Measurements from ENCODE around the gene TENM4. TPM values are rescaled to one million over a fixed set of nuclear protein-coding genes. Genes with fewer than 3 reads are reported as not detected.

TENM4 gene
- total RNA-seq, 4 donors from 2014 or later, result 16.8 to 158 (median 120) TPM

DNA sequence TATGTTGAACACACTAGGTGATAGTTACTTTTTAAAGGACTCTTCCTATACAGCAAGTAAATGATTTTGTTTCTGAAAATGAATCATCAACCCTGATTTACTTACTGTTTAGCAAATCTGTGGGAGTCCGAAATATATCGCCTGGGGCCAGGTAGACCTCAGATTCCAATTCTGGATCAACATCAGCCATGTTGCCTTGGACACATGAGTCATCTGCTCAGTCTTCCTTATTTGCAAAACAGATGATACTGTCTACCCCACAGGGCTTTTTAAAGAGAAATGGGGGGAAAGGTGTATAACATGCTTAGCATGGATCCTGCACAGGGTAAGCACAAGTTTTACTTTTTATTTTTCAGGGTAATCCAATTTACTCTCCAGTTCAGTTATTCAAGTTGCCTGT is 324.2 kb downstream of the TENM4 start:
- no peak for DNase-seq
- Histone ChIP-seq H3K4me1 (no peaks in the 10 kb centered on the region), H3K36me3 (no peaks in the 10 kb centered on the region), H3K4me3 (replicated peaks in 1 of 3) (no peak overlapping the region), H3K27me3 (no peaks in the 10 kb centered on the region), H3K9me3 (no peaks in the 10 kb centered on the region), H3K27ac (no peak overlapping the region)
- 98 to 100% methylated on average over 2 of the region's 2 CpGs for WGBS, 2 donors
- intact Hi-C loops (cut with DNase I), result no loop called here
- TF ChIP-seq, protein P1, sequence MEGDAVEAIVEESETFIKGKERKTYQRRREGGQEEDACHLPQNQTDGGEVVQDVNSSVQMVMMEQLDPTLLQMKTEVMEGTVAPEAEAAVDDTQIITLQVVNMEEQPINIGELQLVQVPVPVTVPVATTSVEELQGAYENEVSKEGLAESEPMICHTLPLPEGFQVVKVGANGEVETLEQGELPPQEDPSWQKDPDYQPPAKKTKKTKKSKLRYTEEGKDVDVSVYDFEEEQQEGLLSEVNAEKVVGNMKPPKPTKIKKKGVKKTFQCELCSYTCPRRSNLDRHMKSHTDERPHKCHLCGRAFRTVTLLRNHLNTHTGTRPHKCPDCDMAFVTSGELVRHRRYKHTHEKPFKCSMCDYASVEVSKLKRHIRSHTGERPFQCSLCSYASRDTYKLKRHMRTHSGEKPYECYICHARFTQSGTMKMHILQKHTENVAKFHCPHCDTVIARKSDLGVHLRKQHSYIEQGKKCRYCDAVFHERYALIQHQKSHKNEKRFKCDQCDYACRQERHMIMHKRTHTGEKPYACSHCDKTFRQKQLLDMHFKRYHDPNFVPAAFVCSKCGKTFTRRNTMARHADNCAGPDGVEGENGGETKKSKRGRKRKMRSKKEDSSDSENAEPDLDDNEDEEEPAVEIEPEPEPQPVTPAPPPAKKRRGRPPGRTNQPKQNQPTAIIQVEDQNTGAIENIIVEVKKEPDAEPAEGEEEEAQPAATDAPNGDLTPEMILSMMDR (IDR thresholded peaks at IDR 0.05), result no peak
- no peak for TF ChIP-seq POLR2A (IDR thresholded peaks at IDR 0.05)

- WGBS, 2 donors, result 71 to 76% methylated on average over 5 of the region's 5 CpGs
- intact Hi-C loops (cut with DNase I), result no loop called here
- Histone ChIP-seq H3K4me1 (no peaks in the 10 kb centered on the region), H3K4me3 (replicated peaks in 1 of 3) (no peak overlapping the region), H3K9me3 (no peaks in the 10 kb centered on the region), H3K27me3 (no peaks in the 10 kb centered on the region), H3K36me3 (no peaks in the 10 kb centered on the region), H3K27ac (no peak overlapping the region)
- DNase-seq, result no peak
- TF ChIP-seq, protein P1 (IDR thresholded peaks at IDR 0.05), result no peak
- TF ChIP-seq POLR2A (IDR thresholded peaks at IDR 0.05), result no peak
These were observed 327.7 kb downstream of the TENM4 start for GRCh38 chr11:79113054-79113690.

GRCh38 chr11:79110796-79111195 is 330.0 kb downstream of the TENM4 start:
- intact Hi-C loops (cut with DNase I), result no loop called here
- no peak overlapping the region for H3K27ac ChIP-seq

DNA sequence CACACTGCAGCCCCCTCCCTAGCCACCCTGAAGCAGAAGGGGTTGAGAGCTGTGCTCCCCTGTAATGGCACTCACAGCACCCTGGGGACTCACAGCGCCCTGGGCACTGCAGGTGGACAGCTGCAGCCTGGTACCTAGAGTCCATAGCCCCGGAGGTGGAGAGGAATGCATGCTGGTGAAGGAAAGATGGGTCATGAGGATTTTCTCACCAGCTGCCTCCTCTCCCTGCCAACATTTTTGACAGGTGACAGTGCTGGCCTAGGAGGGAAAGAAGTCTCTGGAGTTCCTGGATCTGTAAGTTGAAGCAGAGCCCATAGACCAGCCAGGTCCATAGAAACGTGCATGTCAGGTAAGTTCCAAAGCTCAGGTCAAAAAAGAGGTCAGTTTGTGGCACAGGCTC is 330.5 kb downstream of the TENM4 start:
- Histone ChIP-seq H3K36me3 (no peaks in the 10 kb centered on the region), H3K4me3 (replicated peaks in 1 of 3) (no peak overlapping the region), H3K9me3 (no peaks in the 10 kb centered on the region), H3K4me1 (no peaks in the 10 kb centered on the region), H3K27me3 (no peaks in the 10 kb centered on the region), H3K27ac (no peak overlapping the region)
- 87 to 91% methylated on average over 3 of the region's 3 CpGs for WGBS, 2 donors
- no peak for TF ChIP-seq POLR2A (IDR thresholded peaks at IDR 0.05)
- TF ChIP-seq, protein P1 (IDR thresholded peaks at IDR 0.05), result no peak
- intact Hi-C loops (cut with DNase I), result no loop called here
- no peak for DNase-seq

More at GRCh38 chr11:79110796-79111195, 330.0 kb downstream of the TENM4 start:
- no peak for TF ChIP-seq POLR2A (IDR thresholded peaks at IDR 0.05)
- TF ChIP-seq, protein P1 (IDR thresholded peaks at IDR 0.05), result no peak
- Histone ChIP-seq H3K36me3 (no peaks in the 10 kb centered on the region), H3K4me3 (replicated peaks in 1 of 3) (no peak overlapping the region), H3K27me3 (no peaks in the 10 kb centered on the region), H3K9me3 (no peaks in the 10 kb centered on the region), H3K4me1 (no peaks in the 10 kb centered on the region)
- no peak for DNase-seq
- WGBS, 2 donors, result 91 to 94% methylated on average over 5 of the region's 5 CpGs

GRCh38 chr11:79108851-79109250 is 332.0 kb downstream of the TENM4 start:
- no peak for DNase-seq
- H3K27ac ChIP-seq, result no peak overlapping the region
- intact Hi-C loops (cut with DNase I), result no loop called here
- TF ChIP-seq POLR2A (IDR thresholded peaks at IDR 0.05), result no peak
- TF ChIP-seq, protein P1 (IDR thresholded peaks at IDR 0.05), result no peak
- no peaks in the 10 kb centered on the region for H3K9me3 ChIP-seq
- H3K36me3 ChIP-seq, result no peaks in the 10 kb centered on the region
- no peak overlapping the region for H3K4me3 ChIP-seq (replicated peaks in 1 of 3)
- no peaks in the 10 kb centered on the region for H3K27me3 ChIP-seq
- WGBS, 2 donors, result 84 to 89% methylated on average over 7 of the region's 7 CpGs
- no peaks in the 10 kb centered on the region for H3K4me1 ChIP-seq
